Brain microvascular endothelial cell (primary cell): ENCODE data around the gene HUS1B.

Source experiments
- DNase-seq: peaks from one replicate; pipeline ENCODE4 v3.0.0-alpha.2; 2020
- H3K27ac ChIP-seq: fragments of 250-450 bp; sonication (Bioruptor Pico); 2 replicates; pipeline ENCODE4 v1.5.1; 2020; ENCODE audit warnings: mild to moderate bottlenecking, moderate library complexity
- H3K27me3 ChIP-seq: fragments of 250-450 bp; sonication (Bioruptor Pico); replicated peaks from 2 replicates; pipeline ENCODE4 v1.5.1; 2020; ENCODE audit warnings: mild to moderate bottlenecking
- H3K36me3 ChIP-seq: fragments of 250-450 bp; sonication (Bioruptor Pico); replicated peaks from 2 replicates; pipeline ENCODE4 v1.5.1; 2020; ENCODE audit warnings: mild to moderate bottlenecking
- H3K4me3 ChIP-seq: 2 replicates; pipeline ENCODE4 v1.5.1; 2011; ENCODE audit warnings: low read depth, mild to moderate bottlenecking, control low read depth, low read length, moderate library complexity
- CTCF ChIP-seq: IDR thresholded peaks from 2 replicates; pipeline ENCODE4 v1.5.1; 2011; ENCODE audit warnings: low read depth, mild to moderate bottlenecking, moderate library complexity, low read length, control low read depth, inconsistent platforms; ENCODE audit errors: missing control alignments
- in situ Hi-C: cut with HindIII; loops from 2 replicates; pipeline ENCODE4 v1.10.0; 2017; ENCODE audit warnings: low sequenced_read_pairs, low pct_ligation_motif_present

Gene HUS1B

GRCh38 chr6:656460-657252 is at the start of gene HUS1B:
HUS1B (minus strand) TSS chr6:657100; CDS start chr6:656944, 156 bp downstream.
- H3K27me3 ChIP-seq = no peaks in the 10 kb centered on the region
- no peak for TF ChIP-seq CTCF
- H3K36me3 ChIP-seq = peaks cover 6% of the 10 kb centered on the region
- in situ Hi-C loops = no loop called here
- peak within 1 kb of the TSS; percentile 91 for H3K27ac ChIP-seq
- DNase-seq = no peak
- H3K4me3 ChIP-seq = no peak within 1 kb of the TSS

- DNase-seq = no peak
- in situ Hi-C loops = no loop called here
- no peak overlapping the region for H3K27ac ChIP-seq
- H3K36me3 ChIP-seq = no peaks in the 10 kb centered on the region
- no peak overlapping the region for H3K4me3 ChIP-seq
- no peak for TF ChIP-seq CTCF
- no peaks in the 10 kb centered on the region for H3K27me3 ChIP-seq
These were observed 49.2 kb upstream of the HUS1B start for GRCh38 chr6:706146-706545.

- no peaks in the 10 kb centered on the region for H3K36me3 ChIP-seq
- in situ Hi-C loops = no loop called here
- TF ChIP-seq CTCF = no peak
These were observed 48.1 kb upstream of the HUS1B start for GRCh38 chr6:705047-705446.

GRCh38 chr6:704046-704445 is 47.1 kb upstream of the HUS1B start:
- Histone ChIP-seq H3K4me3 (no peak overlapping the region), H3K27ac (no peak overlapping the region), H3K36me3 (no peaks in the 10 kb centered on the region), H3K27me3 (no peaks in the 10 kb centered on the region)
- no peak for DNase-seq
- in situ Hi-C loops = no loop called here
- no peak for TF ChIP-seq CTCF

More at GRCh38 chr6:705047-705446, 48.1 kb upstream of the HUS1B start:
- DNase-seq = no peak
- Histone ChIP-seq H3K27ac (no peak overlapping the region), H3K4me3 (no peak overlapping the region), H3K27me3 (no peaks in the 10 kb centered on the region)

- in situ Hi-C loops = no loop called here
- H3K36me3 ChIP-seq = no peaks in the 10 kb centered on the region
- no peaks in the 10 kb centered on the region for H3K27me3 ChIP-seq
- no peak for DNase-seq
- no peak overlapping the region for H3K27ac ChIP-seq
- TF ChIP-seq CTCF = no peak
- H3K4me3 ChIP-seq = no peak overlapping the region
These were observed 46.7 kb upstream of the HUS1B start for GRCh38 chr6:703552-703951.
